Islet precursor cell (in vitro differentiated cells): Measurements from ENCODE around the gene PTPRD.

Experiments
- DNase-seq: peaks from one replicate; pipeline ENCODE4 v3.0.0-alpha.2; 2018

Gene PTPRD

GRCh38 chr9:10612641-10613398 lies at the start of gene PTPRD:
TSS of gene PTPRD (minus strand) at chr9:10613002.
- peak; percentile 85 for DNase-seq

DNA sequence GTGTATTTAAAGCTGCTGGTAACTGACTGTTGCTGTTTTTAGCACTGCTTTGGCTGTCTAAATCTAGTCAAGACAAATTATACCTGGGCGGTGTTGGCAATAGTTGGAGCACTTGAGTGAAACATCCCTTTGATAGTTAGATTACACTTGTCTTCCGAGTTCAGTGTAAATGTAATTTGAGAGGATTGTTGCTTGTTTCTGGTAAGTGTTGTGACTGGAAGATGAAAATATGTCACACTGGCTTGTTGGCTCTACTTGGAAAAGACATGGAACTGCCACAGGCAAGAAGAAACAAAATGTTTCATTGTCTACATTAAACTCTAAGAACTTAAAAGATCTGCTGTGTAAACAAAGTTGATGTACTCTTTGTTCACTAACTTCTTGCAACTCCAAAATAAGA lies 49.2 kb upstream of the PTPRD start:
- DNase-seq = no peak

- DNase-seq = no peak
These were observed 48.6 kb upstream of the PTPRD start for GRCh38 chr9:10661376-10661775.

DNA sequence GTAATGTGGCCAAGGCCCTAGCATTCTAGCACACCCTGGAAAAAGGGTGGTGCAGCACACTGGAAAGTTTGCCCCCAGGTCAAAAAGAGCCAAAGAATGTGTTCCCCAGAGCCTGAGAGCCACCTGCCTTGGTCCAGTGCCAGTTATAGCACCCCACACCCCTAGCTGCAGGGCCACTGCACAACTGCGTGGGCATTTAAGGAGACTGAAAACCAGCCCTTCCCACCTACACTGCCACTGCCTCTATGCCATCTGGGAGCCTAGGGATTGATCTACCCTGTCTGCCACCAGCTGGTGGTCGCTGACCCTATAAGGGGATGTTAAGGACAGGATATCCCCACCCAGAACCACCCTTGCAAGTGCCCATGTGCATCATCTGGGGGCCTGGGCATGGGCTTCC lies 38.2 kb upstream of the PTPRD start:
- DNase-seq = no peak

- DNase-seq = no peak
These were observed 36.3 kb upstream of the PTPRD start for GRCh38 chr9:10649076-10649475.

- DNase-seq = no peak
These were observed 21.0 kb upstream of the PTPRD start for GRCh38 chr9:10633785-10634184.

GRCh38 chr9:10614196-10614800 lies 1.5 kb upstream of the PTPRD start:
- no peak for DNase-seq

DNA sequence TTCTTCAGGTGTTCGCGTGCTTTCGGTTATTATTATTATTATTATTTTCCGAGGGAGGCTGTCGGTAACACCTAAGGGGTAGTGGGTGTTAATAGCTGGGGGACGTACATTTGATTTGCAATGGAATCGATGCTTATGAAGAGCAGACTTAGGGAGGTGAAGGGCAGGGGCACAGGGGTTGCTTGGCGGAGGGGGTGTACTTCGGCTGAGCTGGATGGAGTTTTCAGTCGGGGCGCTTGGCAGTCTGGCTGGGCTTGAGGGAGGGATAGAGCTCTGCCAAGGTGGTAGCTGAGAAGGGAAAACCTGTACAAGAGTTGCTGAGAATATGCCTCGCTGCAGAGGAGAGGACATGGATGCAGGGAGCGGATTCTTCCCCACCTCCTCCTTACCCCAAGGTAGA lies 617 bp upstream of the PTPRD start:
- DNase-seq = no peak

- DNase-seq = no peak
These were observed 7.4 kb downstream of the PTPRD start for GRCh38 chr9:10605388-10605787.

DNA sequence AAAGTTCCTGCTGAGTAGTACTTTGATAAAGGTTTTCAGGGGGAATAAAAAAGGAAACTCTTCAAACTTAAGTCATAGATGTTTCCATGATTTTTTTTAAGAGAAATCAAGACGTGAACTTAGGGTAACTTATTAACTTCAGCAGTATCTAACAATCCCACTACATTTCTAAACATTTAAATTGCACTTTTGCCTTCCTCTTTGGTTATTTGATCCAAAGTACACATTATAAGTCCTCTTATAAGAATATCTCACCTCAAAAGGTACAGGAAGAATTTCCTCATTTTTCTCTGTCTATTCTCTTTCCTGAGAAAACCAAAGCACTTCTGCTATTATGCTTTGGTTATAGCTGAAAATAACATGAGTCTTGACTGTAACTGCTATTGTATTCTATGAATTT lies 7.9 kb downstream of the PTPRD start:
- no peak for DNase-seq

DNA sequence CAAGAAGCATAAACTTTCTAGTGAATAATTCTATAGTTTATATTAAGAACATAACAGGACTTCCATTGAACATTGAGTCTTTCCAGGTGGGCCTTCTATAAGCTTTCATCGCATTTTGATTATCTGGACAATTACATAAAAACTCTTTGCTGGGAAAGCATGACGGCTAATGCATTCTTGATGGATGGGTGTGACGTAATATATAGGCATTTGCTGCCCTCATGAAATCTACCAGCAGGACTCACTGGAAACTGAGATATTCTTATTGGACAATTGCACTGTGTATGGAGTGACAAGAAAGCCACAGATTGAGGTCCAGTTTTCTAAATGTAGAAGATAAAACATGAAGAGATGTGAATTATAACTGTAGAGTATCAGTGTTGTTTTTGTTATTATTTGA lies 15.0 kb downstream of the PTPRD start:
- no peak for DNase-seq

- DNase-seq = no peak
These were observed 18.3 kb downstream of the PTPRD start for GRCh38 chr9:10594482-10594881.

GRCh38 chr9:10586407-10586806 lies 26.4 kb downstream of the PTPRD start:
- DNase-seq = no peak

- no peak for DNase-seq
These were observed 41.1 kb downstream of the PTPRD start for GRCh38 chr9:10571699-10572098.

- DNase-seq = no peak
These were observed 46.0 kb downstream of the PTPRD start for GRCh38 chr9:10566848-10567247.

GRCh38 chr9:10562581-10563343 lies 50.0 kb downstream of the PTPRD start:
- DNase-seq = no peak

GRCh38 chr9:10548348-10548747 lies 64.5 kb downstream of the PTPRD start:
- DNase-seq = no peak

DNA sequence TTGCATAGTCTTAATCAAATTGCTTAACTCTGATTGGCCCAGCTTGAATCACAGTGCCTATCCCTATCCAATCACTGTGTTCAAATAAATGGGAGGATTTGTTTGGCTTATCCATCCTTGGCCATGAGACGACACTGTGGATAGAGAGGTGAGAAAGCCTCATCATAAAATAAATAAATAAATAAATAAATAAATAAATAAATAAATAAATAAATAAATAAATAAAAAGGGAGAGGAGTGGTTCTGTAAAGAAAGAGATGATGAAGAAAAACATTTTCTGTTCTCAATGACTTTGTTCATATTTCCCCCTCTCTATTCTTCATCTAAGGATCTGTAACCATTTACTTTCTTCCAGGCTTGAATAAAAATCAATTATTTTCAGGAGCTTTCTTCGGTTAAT lies 74.7 kb downstream of the PTPRD start:
- no peak for DNase-seq

- no peak for DNase-seq
These were observed 78.0 kb downstream of the PTPRD start for GRCh38 chr9:10534850-10535249.

GRCh38 chr9:10525972-10526371 lies 86.8 kb downstream of the PTPRD start:
- no peak for DNase-seq

DNA sequence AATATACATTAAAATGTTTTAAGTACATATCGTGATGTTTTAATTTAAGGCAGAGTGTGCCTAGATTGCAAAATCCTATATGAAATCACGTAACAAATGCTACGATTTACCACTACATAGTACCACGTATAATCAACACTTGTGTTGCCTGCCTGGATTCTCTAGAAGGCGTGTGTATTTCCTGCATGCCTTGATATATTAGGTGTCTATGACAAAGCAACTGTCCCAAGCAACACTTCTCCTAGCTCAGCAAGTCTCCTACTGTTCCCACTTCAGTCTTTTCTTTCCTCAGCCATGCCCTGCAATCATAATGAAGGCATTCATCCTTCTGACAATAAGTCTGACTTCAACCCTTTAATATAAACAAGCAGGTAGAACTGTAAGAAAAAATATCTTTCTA lies 89.6 kb downstream of the PTPRD start:
- DNase-seq = no peak

- DNase-seq = no peak
These were observed 100.7 kb downstream of the PTPRD start for GRCh38 chr9:10512144-10512543.

DNA sequence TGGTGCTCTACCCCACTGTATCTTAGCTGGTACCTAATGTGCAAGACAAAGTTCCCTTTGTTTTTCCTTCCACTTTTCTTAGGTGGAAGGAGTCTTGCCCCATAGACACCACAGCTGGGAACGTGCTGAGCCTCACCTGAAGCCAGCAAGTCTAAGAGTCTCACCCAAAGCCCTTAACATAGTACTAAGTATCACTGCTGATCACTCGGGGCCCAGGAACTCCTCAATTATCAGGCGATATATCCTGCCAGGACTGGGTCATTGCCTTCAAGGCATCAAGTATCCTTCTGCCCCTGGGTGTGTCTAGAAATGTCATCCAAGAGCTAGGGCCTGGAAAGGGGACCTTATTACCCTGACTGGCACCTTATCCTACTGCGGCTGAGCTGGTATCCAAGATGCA lies 123.9 kb downstream of the PTPRD start:
- DNase-seq = no peak

DNA sequence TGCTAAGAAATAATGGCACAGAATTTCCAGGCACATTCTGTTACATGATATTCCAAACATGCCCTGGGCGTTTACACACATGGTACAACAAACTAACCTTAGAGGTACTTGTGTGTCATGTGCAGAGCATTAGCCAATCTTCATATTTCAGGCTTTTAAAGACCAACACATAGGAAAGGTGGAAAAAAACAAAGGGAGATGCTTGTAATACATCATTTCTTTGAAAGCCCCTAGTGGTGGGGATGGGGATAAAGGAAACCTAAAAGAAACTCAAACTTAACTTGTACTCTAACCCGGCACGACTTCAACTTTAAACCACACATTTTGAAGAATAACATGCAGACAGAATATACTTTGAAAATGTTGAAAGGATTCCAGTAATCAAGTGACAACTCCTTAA lies 133.6 kb downstream of the PTPRD start:
- no peak for DNase-seq
